ENCODE data around the gene PGAP2.

- no peak for TF ChIP-seq YY1 (IDR thresholded peaks at IDR 0.05; ENCODE audit: low read depth, low read length)
- TF ChIP-seq USF2 (IDR thresholded peaks at IDR 0.05; ENCODE audit: borderline replicate concordance, low read depth, low read length): no peak
- TF ChIP-seq CTCF (IDR thresholded peaks at IDR 0.05 in 2 of 3, conservative IDR thresholded peaks at IDR 0.05 in 1 of 3; ENCODE audit: control insufficient read depth in 2 of 3, extremely low read depth in 1 of 3, insufficient read depth in 1 of 3, low read depth in 3 of 3, low read length in 3 of 3): no peak
- TF ChIP-seq NFIC (IDR thresholded peaks at IDR 0.05; ENCODE audit: low read depth, low read length): no peak
- TF ChIP-seq CBFB (IDR thresholded peaks at IDR 0.05; ENCODE audit: low read depth): no peak
Measured at GRCh38 chr11:3796002-3796311, 12.4 kb upstream of the PGAP2 start.

Data from GM12878 (cell line).